Suprapubic skin (tissue), 4 donors: Measurements from ENCODE around the gene KREMEN2. TPM values are rescaled to one million over a fixed set of nuclear protein-coding genes. Genes with fewer than 3 reads are reported as not detected.
A peak's percentile ranks its signal among the peaks of the same experiment; 100 is the strongest.

ENCODE experiments used
- DNase-seq, 2 donors: peaks; one replicate each; pipeline ENCODE4 v3.0.0-alpha.2; 2019; ENCODE audit warnings: low spot score in 2 of 2
- H3K27ac ChIP-seq: fragments of 200-600 bp; sonication (generic); one replicate; pipeline ENCODE4 v1.5.1; 2019
- H3K27me3 ChIP-seq: fragments of 200-600 bp; sonication (generic); one replicate; pipeline ENCODE4 v1.5.1; 2019
- H3K36me3 ChIP-seq: fragments of 200-600 bp; sonication (generic); one replicate; pipeline ENCODE4 v1.5.1; 2019
- H3K4me1 ChIP-seq: fragments of 200-600 bp; sonication (generic); one replicate; pipeline ENCODE4 v1.5.1; 2019
- H3K4me3 ChIP-seq: fragments of 200-600 bp; sonication (generic); one replicate; pipeline ENCODE4 v1.5.1; 2019; ENCODE audit warnings: mild to moderate bottlenecking
- H3K9me3 ChIP-seq: fragments of 200-600 bp; sonication (generic); one replicate; pipeline ENCODE4 v1.5.1; 2019
- CTCF ChIP-seq, 2 donors: fragments of 200-600 bp in 1 of 2; fragments of 450-650 bp in 1 of 2; sonication (generic) in 1 of 2; IDR thresholded peaks; one replicate each; pipeline ENCODE4 v1.5.1; 2016 to 2019; ENCODE audit warnings: antibody characterized with exemption in 2 of 2, mild to moderate bottlenecking in 1 of 2, moderate library complexity in 1 of 2
- EP300 ChIP-seq: sonication (generic); formaldehyde crosslinking; IDR thresholded peaks from one replicate; pipeline ENCODE4 v1.6.1; 2017; ENCODE audit warnings: antibody characterized with exemption
- POLR2A ChIP-seq, 2 donors: fragments of 450-650 bp; IDR thresholded peaks; one replicate each; pipeline ENCODE4 v1.6.1; 2017; ENCODE audit warnings: antibody characterized with exemption in 2 of 2, mild to moderate bottlenecking in 2 of 2, moderate library complexity in 2 of 2
- POLR2AphosphoS5 ChIP-seq, 3 donors: sonication (generic); formaldehyde crosslinking; IDR thresholded peaks; one replicate each; pipeline ENCODE4 v1.6.1; 2017; ENCODE audit warnings: antibody characterized with exemption in 3 of 3
- WGBS: methylation state at CpG from one replicate; pipeline ENCODE4 v1.1.5; 2018; 5-methylcytosine and 5-hydroxymethylcytosine counted together
- total RNA-seq, 4 donors: library from RNA; depleted of rRNA; stranded (reverse); fragments of >200 nt; gene quantifications; one replicate each; pipeline ENCODE4 v1.1.0, GENCODE V29; 2016

KREMEN2 gene
- total RNA-seq, 4 donors from 2014 or later, result 1.0 to 4.2 (median 3.9) TPM

GRCh38 chr16:2955779-2956578 is 8.1 kb upstream of the KREMEN2 start:
- H3K9me3 ChIP-seq, result no peaks in the 10 kb centered on the region
- no peak for TF ChIP-seq CTCF (IDR thresholded peaks at IDR 0.05)
- no peak for TF ChIP-seq POLR2A (IDR thresholded peaks at IDR 0.05)
- TF ChIP-seq EP300, result no peak
- no peak for TF ChIP-seq POLR2AphosphoS5 (IDR thresholded peaks at IDR 0.05)
- H3K27me3 ChIP-seq, result peaks cover 58% of the 10 kb centered on the region
- H3K4me1 ChIP-seq, result peaks cover 16% of the 10 kb centered on the region
- 12% methylated on average over 3 of the region's 21 CpGs for WGBS
- no peak overlapping the region for H3K4me3 ChIP-seq
- H3K27ac ChIP-seq, result no peak overlapping the region
- DNase-seq, result peak in 1 of 2 donors; percentile 56
- H3K36me3 ChIP-seq, result no peaks in the 10 kb centered on the region

- Histone ChIP-seq H3K27ac (no peak overlapping the region), H3K27me3 (peaks cover 64% of the 10 kb centered on the region)
These were observed 7.5 kb upstream of the KREMEN2 start for GRCh38 chr16:2956579-2956956.

GRCh38 chr16:2959206-2959605 is 4.9 kb upstream of the KREMEN2 start:
- Histone ChIP-seq H3K27ac (no peak overlapping the region), H3K4me1 (peaks cover 42% of the 10 kb centered on the region), H3K9me3 (no peaks in the 10 kb centered on the region), H3K27me3 (peaks cover 83% of the 10 kb centered on the region), H3K4me3 (no peak overlapping the region), H3K36me3 (no peaks in the 10 kb centered on the region)
- TF ChIP-seq CTCF (IDR thresholded peaks at IDR 0.05) (no peak), EP300 (no peak), POLR2A (IDR thresholded peaks at IDR 0.05) (no peak), POLR2AphosphoS5 (IDR thresholded peaks at IDR 0.05) (no peak)
- WGBS, result 51% methylated on average over 10 of the region's 10 CpGs
- DNase-seq, result no peak

More at GRCh38 chr16:2956579-2956956, 7.5 kb upstream of the KREMEN2 start:
- Histone ChIP-seq H3K4me3 (no peak overlapping the region), H3K9me3 (no peaks in the 10 kb centered on the region), H3K4me1 (peaks cover 18% of the 10 kb centered on the region), H3K36me3 (no peaks in the 10 kb centered on the region)
- TF ChIP-seq POLR2AphosphoS5 (IDR thresholded peaks at IDR 0.05) (no peak), CTCF (IDR thresholded peaks at IDR 0.05) (no peak), POLR2A (IDR thresholded peaks at IDR 0.05) (no peak), EP300 (no peak)
- WGBS, result 83% methylated on average over 11 of the region's 11 CpGs
- no peak for DNase-seq

GRCh38 chr16:2960183-2961010 is 3.7 kb upstream of the KREMEN2 start:
- Histone ChIP-seq H3K27me3 (peaks cover 83% of the 10 kb centered on the region), H3K9me3 (no peaks in the 10 kb centered on the region), H3K4me1 (peaks cover 47% of the 10 kb centered on the region), H3K36me3 (no peaks in the 10 kb centered on the region), H3K4me3 (no peak overlapping the region), H3K27ac (no peak overlapping the region)
- no peak for DNase-seq
- TF ChIP-seq EP300, result no peak
- TF ChIP-seq POLR2AphosphoS5 (IDR thresholded peaks at IDR 0.05), result no peak
- TF ChIP-seq CTCF (IDR thresholded peaks at IDR 0.05), result no peak
- TF ChIP-seq POLR2A (IDR thresholded peaks at IDR 0.05), result no peak
- WGBS, result 74% methylated on average over 15 of the region's 17 CpGs
